ENCODE measurements around the gene ZDHHC3. TPM values are rescaled to one million over a fixed set of nuclear protein-coding genes. Genes with fewer than 3 reads are reported as not detected.

Gene ZDHHC3
- polyA plus RNA-seq, 3 donors from 2014 or later: 43.5 to 65.3 (median 46.9) TPM

DNA sequence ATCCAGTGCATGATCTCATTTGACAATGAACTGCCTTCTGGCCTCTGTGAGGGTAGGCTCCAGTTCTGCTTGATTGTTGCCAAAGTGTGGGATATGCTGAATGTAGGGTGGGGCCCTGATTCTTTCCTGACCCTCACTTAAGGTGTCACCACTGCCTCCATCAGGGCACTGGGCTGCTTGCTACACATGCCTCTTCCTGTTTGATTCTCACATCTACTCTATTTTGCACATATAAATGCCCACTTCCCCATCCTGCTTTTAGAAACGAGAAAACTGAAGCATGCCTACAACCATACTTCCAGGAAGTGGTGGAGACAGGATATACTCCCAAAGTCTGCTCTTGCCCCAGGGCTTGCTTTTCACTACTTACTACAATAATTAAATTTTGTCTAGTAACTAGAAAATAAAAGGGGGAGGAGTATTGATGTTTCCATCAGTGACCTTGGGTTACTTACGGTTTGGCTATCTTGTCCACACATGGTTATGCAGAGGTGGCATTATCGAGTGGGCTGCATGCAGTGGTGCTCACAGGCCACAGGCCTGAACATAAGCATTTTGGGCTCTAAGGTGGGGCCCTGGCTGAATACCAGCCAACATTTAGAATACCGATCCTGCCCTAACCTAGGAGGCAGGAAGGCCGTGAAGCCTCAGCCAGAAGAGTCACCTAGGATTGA is 6.7 kb downstream of the ZDHHC3 start:
- peak; percentile 39 to 49 (median 40) for DNase-seq
- Mint-ChIP-seq H3K36me3 (peaks cover 0 to 1% (median 0%) of the 10 kb centered on the region in 3 donors), H3K27ac (peak overlapping the region; percentile 79 to 94 (median 90)), H3K4me1 (peaks cover 79 to 93% of the 10 kb centered on the region in 2 donors), H3K27me3 (ENCODE audit: low read depth in 3 of 3) (peaks cover 0 to 2% (median 2%) of the 10 kb centered on the region in 3 donors), H3K9me3 (no peaks in the 10 kb centered on the region), H3K4me3 (peak overlapping the region; percentile 60 to 85 (median 67))

DNA sequence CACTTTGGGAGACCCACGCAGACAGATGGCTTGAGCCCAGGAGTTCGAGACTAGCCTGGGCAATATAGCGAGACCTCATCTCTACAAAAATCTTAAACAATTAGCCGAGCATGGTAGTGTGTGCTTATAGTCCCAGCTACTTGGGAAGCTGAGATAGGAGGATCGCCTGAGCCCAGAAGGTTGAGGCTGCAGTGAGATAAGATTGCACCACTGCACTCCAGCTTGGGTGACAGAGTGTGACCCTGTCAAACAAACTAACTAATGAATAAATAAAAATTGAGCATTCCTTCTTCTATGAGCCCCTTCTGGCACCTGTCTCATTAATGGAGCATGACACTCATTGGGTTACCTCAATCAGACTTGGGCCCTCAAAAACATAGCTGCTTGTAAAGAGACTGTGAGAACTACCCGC is 7.5 kb downstream of the ZDHHC3 start:
- peak overlapping the region; percentile 60 to 85 (median 67) for H3K4me3 Mint-ChIP-seq

DNA sequence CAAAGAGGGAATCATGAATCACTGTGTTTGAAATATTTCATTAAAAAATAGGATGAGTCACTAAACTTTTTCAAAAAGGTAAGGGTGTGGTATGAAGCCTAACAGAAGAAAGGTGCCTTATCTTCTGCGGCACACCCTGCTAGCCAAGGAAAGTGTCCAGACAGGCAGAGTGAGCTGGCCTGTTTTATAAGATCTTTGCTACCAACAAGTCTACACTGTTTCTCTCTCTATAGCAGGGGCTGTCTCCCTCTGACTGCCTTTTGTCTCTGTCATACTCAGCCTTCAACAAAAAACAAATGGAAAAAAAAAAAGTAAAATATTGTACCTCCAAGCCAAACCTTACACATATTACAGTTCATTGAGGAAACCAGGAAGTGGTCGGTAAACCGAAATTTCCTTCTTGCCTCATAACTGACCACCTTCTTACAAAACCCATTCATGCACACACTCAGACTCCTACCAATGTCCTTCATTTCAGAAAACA is 9.1 kb downstream of the ZDHHC3 start:
- no peaks in the 10 kb centered on the region for H3K9me3 Mint-ChIP-seq
- H3K36me3 Mint-ChIP-seq: no peaks in the 10 kb centered on the region
- peak overlapping the region; percentile 43 to 85 (median 62) for H3K27ac Mint-ChIP-seq
- H3K4me1 Mint-ChIP-seq: peaks cover 97 to 99% of the 10 kb centered on the region in 2 donors
- DNase-seq: peak; percentile 29 to 45 (median 38)
- peak overlapping the region; percentile 44 to 85 (median 64) for H3K4me3 Mint-ChIP-seq
- H3K27me3 Mint-ChIP-seq (ENCODE audit: low read depth in 3 of 3): peaks cover 0 to 5% (median 2%) of the 10 kb centered on the region in 3 donors

More for the DNA sequence above, 7.5 kb downstream of the ZDHHC3 start:
- peaks cover 0 to 5% (median 2%) of the 10 kb centered on the region in 3 donors for H3K27me3 Mint-ChIP-seq (ENCODE audit: low read depth in 3 of 3)
- no peaks in the 10 kb centered on the region for H3K36me3 Mint-ChIP-seq
- peaks cover 83 to 96% of the 10 kb centered on the region in 2 donors for H3K4me1 Mint-ChIP-seq
- H3K27ac Mint-ChIP-seq: peak overlapping the region; percentile 79 to 94 (median 90)
- DNase-seq: no peak
- H3K9me3 Mint-ChIP-seq: no peaks in the 10 kb centered on the region

DNA sequence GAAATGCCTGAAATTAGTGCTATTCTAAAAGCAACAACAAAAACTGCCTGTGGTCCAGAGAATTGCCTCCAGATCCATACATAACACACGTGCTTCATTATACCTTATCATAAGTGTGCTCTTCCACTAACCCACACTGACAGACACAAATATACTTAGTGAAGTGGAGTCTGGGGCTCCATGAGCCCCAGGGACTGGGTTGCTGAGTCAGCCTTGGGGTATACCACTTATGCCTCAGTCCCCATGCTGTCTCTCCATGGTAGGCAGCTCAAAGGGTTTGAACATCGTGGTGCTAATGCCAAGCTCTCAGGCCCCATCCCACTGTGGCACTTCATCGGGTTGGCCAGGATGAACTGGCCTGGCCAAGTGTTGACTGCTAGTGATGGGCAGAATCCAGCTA is 10.8 kb downstream of the ZDHHC3 start:
- DNase-seq: no peak
- H3K9me3 Mint-ChIP-seq: no peaks in the 10 kb centered on the region
- H3K4me1 Mint-ChIP-seq: peaks cover 89 to 96% of the 10 kb centered on the region in 2 donors
- peak overlapping the region in 2 of 6 donors; percentile 6 to 12 for H3K27ac Mint-ChIP-seq
- H3K27me3 Mint-ChIP-seq (ENCODE audit: low read depth in 3 of 3): peaks cover 0 to 5% (median 2%) of the 10 kb centered on the region in 3 donors
- no peaks in the 10 kb centered on the region for H3K36me3 Mint-ChIP-seq
- H3K4me3 Mint-ChIP-seq: no peak overlapping the region

DNA sequence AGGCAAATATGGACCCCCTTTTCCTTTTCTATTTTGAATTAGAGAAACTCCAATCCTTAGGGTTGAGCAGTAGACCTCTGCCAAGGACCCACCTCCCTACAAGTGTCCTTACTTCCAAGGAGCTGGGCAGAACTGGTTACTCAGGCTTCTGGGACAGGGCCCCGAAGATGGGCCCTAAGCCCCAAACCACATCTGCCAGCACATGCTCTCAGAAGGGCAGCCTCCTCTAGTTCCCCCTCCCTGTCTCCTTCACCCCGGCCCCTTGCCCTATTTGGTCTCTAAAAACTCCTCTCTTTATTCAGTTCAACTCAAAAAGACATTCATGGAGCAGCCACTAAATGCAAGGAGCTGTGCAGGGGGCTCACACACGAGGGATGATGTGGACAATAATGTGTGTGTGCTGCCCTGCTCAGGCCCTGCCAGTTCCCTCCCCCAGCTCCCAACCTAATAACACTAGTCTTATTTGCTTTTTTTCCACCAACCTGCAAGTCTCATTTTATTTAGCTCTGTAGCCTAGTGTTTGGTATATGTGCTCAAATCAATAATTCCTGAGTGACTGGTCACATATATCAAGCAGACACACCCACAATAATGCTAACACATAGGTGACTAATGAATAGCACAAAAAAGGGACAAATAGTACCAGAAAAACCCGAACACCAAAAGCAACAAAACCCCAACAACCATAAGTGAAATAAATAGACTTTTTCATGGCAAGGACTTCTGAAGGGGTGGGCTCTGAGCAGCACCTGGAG is 12.2 kb downstream of the ZDHHC3 start:
- H3K27me3 Mint-ChIP-seq (ENCODE audit: low read depth in 3 of 3): peaks cover 0 to 5% (median 2%) of the 10 kb centered on the region in 3 donors
- H3K4me1 Mint-ChIP-seq: peaks cover 77 to 83% of the 10 kb centered on the region in 2 donors
- H3K36me3 Mint-ChIP-seq: peaks cover 0 to under 1% (median 0%) of the 10 kb centered on the region in 3 donors
- no peaks in the 10 kb centered on the region for H3K9me3 Mint-ChIP-seq
- no peak for DNase-seq
- H3K27ac Mint-ChIP-seq: peak overlapping the region in 1 of 6 donors; percentile 24
- no peak overlapping the region for H3K4me3 Mint-ChIP-seq

DNA sequence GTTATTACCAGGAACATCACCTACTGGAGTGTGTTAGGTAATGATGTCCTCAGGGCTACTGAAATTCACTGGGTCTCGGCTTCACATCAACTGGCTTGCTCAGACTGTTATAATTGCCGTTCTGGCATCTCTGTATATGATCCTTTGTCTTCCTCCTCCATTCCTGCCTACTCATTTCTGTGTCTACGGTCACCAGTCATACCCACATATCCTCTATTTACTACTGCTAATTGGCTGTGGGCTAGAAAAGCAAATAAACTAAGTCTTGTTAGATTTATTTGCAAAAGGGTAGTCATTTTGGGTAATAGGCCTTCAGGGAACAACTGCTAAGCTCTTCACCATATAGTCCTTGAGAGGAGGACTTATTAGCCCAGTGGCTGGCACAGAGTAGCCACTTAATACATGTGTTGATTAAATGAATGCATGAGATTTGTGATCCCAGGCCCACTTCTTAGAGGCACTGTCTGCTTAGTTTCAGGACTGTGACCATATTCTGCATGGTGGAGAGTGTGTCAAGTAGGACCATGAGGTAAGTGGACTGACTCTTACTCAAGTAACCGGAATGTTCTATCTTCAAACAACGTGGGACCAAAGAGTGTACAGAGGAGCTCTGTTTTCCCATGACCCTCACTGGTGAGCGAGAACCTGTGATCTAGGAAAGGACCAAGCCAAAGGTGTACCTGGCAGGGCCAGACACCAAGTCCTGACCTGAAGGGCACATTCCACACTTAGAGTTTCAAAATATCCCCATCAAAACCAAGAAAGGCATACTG is 13.2 kb downstream of the ZDHHC3 start:
- peak overlapping the region in 1 of 6 donors; percentile 6 for H3K27ac Mint-ChIP-seq
- no peaks in the 10 kb centered on the region for H3K9me3 Mint-ChIP-seq
- H3K4me3 Mint-ChIP-seq: no peak overlapping the region
- no peak for DNase-seq
- peaks cover 0 to 3% (median 2%) of the 10 kb centered on the region in 3 donors for H3K36me3 Mint-ChIP-seq
- H3K27me3 Mint-ChIP-seq (ENCODE audit: low read depth in 3 of 3): peaks cover 0 to 5% (median 0%) of the 10 kb centered on the region in 3 donors
- peaks cover 68 to 77% of the 10 kb centered on the region in 2 donors for H3K4me1 Mint-ChIP-seq

DNA sequence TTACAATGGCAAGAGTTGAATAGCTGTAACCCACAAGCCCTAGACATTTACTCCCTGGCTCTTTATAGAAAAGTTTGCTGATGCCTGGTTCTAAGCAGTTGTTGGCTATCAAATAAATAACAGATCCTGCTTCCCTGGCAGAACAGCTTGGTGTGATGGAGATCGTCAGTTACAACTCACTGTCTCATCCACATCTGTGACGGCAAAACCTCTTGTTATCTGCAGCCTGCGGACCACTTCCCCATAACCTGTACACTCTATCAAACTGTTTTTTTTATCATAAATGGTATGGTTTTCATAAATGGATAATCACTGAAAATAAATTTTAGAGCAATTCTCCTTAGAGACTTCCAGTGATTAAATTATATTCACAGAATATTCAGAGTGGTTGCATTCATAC is 14.1 kb downstream of the ZDHHC3 start:
- no peak overlapping the region for H3K4me3 Mint-ChIP-seq
- H3K4me1 Mint-ChIP-seq: peaks cover 59 to 77% of the 10 kb centered on the region in 2 donors

DNA sequence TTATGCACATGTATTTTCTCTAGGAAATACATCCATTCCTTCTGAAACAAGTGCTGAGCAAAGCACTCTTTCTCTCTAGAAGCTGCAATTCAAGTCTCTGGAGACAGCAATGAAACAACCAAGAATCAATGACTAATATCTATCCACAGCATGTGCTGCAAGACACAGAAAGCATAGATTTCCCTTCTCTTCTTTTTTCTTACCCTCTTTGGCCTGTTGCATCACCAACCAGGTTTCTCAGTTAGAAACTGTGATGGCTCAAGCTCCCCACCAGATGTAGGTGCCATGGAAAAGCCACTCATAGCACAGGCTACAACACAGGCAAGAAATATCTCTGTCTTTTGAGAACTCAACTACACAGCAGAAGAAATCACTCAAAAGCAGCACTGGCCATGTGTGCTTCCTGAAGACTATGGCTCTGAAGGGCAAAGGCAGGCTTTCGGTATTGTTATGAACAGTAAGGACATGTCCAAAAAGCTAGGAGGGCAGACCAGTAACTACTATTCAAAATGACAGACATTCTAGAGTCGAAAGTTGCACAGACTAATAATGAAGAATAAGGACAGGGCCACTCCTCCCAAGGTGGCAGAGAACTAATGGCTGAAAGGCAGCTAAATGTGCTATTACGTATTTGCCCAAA is 15.5 kb downstream of the ZDHHC3 start:
- H3K36me3 Mint-ChIP-seq: peaks cover 0 to 13% (median 12%) of the 10 kb centered on the region in 3 donors
- peaks cover 48 to 75% of the 10 kb centered on the region in 2 donors for H3K4me1 Mint-ChIP-seq
- no peak overlapping the region for H3K4me3 Mint-ChIP-seq
- no peak for DNase-seq
- H3K27ac Mint-ChIP-seq: peak overlapping the region in 1 of 6 donors; percentile 26
- peaks cover 0 to 3% (median 2%) of the 10 kb centered on the region in 3 donors for H3K27me3 Mint-ChIP-seq (ENCODE audit: low read depth in 3 of 3)
- no peaks in the 10 kb centered on the region for H3K9me3 Mint-ChIP-seq

More for the DNA sequence above, 14.1 kb downstream of the ZDHHC3 start:
- DNase-seq: no peak
- H3K27ac Mint-ChIP-seq: no peak overlapping the region
- peaks cover 0 to 4% (median 0%) of the 10 kb centered on the region in 3 donors for H3K27me3 Mint-ChIP-seq (ENCODE audit: low read depth in 3 of 3)
- H3K9me3 Mint-ChIP-seq: no peaks in the 10 kb centered on the region
- peaks cover 0 to 11% (median 7%) of the 10 kb centered on the region in 3 donors for H3K36me3 Mint-ChIP-seq

DNA sequence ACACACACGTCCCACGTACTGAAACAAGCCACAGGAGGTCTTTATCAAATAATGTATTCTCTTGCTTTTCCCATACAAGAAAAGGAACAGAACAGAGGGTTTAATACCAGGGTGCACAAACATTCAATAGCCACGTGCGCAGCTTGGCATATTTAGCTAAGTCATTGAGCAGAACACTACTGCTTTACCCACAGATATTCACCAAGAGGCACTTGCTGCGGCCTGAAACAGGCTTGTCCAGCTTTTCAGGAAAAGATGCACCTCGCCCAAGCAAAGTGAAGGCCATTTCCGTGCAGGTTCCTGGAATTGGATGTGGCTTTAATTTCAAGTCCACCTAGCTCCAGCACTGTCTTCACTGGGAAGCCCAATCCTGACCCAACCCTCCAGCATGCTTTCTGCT is 17.6 kb downstream of the ZDHHC3 start:
- Mint-ChIP-seq H3K4me3 (no peak overlapping the region), H3K27ac (no peak overlapping the region), H3K9me3 (no peaks in the 10 kb centered on the region), H3K36me3 (peaks cover 0 to 13% (median 12%) of the 10 kb centered on the region in 3 donors), H3K27me3 (ENCODE audit: low read depth in 3 of 3) (peaks cover 0 to 2% (median 0%) of the 10 kb centered on the region in 3 donors), H3K4me1 (peaks cover 31 to 64% of the 10 kb centered on the region in 2 donors)
- DNase-seq: no peak

DNA sequence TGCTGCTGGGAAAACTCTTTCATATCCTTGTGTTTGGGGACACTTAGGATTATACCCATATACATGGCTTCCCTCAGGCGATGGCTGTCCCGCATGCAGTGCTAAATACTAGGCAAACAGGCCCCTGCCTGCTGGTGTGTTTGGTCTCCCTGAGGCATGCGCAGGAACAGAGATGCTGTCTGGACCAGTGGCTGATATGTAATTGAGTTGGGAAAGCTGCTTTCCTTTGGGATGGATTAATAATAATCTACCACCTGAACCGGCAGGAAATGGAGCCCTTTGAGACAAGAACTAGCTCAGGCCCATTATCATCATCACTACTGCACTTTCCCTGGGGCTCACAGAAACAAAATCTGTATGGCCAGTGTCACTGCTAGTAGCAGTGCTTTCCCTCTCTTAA is 18.0 kb downstream of the ZDHHC3 start:
- Mint-ChIP-seq H3K4me3 (no peak overlapping the region), H3K27me3 (ENCODE audit: low read depth in 3 of 3) (peaks cover 0 to 2% (median 0%) of the 10 kb centered on the region in 3 donors), H3K9me3 (no peaks in the 10 kb centered on the region), H3K27ac (no peak overlapping the region), H3K36me3 (peaks cover 0 to 13% (median 12%) of the 10 kb centered on the region in 3 donors), H3K4me1 (peaks cover 27 to 60% of the 10 kb centered on the region in 2 donors)
- DNase-seq: no peak

DNA sequence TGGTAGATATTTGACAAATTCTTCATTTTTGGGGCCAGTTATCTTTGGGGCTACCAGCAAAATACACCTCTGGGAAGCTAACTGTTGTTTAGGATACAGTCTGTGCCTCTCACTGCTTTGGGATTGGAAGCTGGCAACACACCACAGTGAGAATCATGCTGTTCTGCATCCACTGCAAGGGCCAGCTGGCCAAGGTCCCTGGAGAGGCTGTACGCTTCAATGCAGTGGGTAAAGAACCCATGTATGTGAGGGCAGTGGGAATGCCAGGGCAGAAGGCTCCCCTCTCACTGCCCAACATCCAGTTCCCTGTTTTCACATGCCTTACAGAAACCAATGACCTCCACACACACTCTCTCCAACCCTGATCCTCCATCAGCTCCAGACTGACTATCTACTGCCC is 20.1 kb downstream of the ZDHHC3 start:
- Mint-ChIP-seq H3K27ac (peak overlapping the region in 1 of 6 donors; percentile 17), H3K36me3 (peaks cover 0 to 13% (median 12%) of the 10 kb centered on the region in 3 donors), H3K27me3 (ENCODE audit: low read depth in 3 of 3) (peaks cover 0 to 2% (median 1%) of the 10 kb centered on the region in 3 donors), H3K9me3 (no peaks in the 10 kb centered on the region), H3K4me1 (peaks cover 28 to 62% of the 10 kb centered on the region in 2 donors), H3K4me3 (no peak overlapping the region)
- DNase-seq: no peak

DNA sequence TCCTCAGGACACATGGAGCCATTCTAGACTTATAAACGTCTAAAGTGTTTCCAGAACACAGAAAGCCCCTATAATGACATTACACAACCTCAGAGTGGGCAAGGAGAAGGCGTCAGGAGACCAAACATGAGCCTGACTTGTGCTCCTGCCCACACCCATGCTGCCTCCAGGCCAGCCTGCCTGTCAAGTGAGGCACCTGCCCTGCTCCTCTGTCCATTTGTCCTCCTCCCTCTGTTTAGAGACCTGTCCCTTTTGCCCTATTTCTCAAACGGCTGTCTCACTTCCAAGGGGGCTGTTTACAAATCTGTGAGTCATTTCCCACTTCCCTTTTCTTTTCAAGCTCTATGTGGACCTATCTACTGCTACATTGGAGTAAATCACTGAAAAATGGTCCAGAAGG is 21.0 kb downstream of the ZDHHC3 start:
- Mint-ChIP-seq H3K9me3 (no peaks in the 10 kb centered on the region), H3K4me3 (no peak overlapping the region), H3K27ac (peak overlapping the region in 2 of 6 donors; percentile 6 to 20), H3K36me3 (peaks cover 0 to 13% (median 12%) of the 10 kb centered on the region in 3 donors), H3K4me1 (peaks cover 27 to 63% of the 10 kb centered on the region in 2 donors), H3K27me3 (ENCODE audit: low read depth in 3 of 3) (peaks cover 0 to 2% (median 1%) of the 10 kb centered on the region in 3 donors)
- no peak for DNase-seq

DNA sequence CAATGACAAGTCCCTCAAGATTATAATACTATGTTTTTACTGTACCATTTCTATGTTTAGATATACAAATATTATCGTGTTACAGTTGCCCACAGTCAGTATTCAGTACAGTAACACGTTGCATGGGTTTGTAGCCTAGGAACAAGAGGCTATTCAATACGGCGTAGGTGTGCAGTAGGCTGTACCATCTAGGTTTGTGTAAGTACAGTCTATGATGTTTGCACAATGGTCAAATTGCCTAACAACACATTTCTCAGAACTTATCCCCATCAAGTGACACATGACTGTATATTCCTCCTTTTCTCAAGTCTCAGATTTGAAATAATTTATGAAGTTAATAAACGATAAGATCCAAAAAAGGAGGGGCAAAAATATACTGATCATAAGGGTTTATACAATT is 21.7 kb downstream of the ZDHHC3 start:
- Mint-ChIP-seq H3K27ac (no peak overlapping the region), H3K9me3 (no peaks in the 10 kb centered on the region), H3K36me3 (peaks cover 0 to 13% (median 12%) of the 10 kb centered on the region in 3 donors), H3K27me3 (ENCODE audit: low read depth in 3 of 3) (peaks cover 0 to 2% (median 1%) of the 10 kb centered on the region in 3 donors), H3K4me1 (peaks cover 27 to 63% of the 10 kb centered on the region in 2 donors), H3K4me3 (no peak overlapping the region)
- DNase-seq: no peak

Data from immature natural killer cell (primary cell).